MM.1S (cell line): ENCODE data around the gene SUGP1.

Experiments used
- CTCF ChIP-seq: fragments of 300-600 bp; sonication (generic); IDR thresholded peaks from 2 replicates; pipeline ENCODE4 v1.5.1; 2016; ENCODE audit warnings: antibody characterized with exemption, low read length, mixed read lengths
- EZH2 ChIP-seq: fragments of 300-600 bp; sonication (generic); optimal IDR thresholded peaks from 2 replicates; pipeline ENCODE3; 2017; ENCODE audit warnings: low read depth, mild to moderate bottlenecking, antibody characterized with exemption, low read length, mixed read lengths

GRCh38 chr19:19324059-19324770 is 3.9 kb upstream of the SUGP1 start:
- TF ChIP-seq CTCF = no peak
- TF ChIP-seq EZH2 = no peak
